MCF 10A (cell line): ENCODE data around the gene TMEM232. TPM values are rescaled to one million over a fixed set of nuclear protein-coding genes. Genes with fewer than 3 reads are reported as not detected.

Source experiments
- BruUV-seq: library from RNA; stranded (reverse); fragments of 400-500 nt; replicated peaks from 2 replicates; lab custom pipeline; 2021; lab: Mats Ljungman, UMichigan
- CTCF ChIA-PET: fragments of 300-600 bp; sonication (Branson Sonifier 250); formaldehyde crosslinking; extraction: SDS; loops from one replicate; lab custom pipeline; 2021; ENCODE audit warnings: antibody characterized with exemption, inconsistent platforms; lab: Yijun Ruan, JAX
- POLR2A ChIA-PET: fragments of 300-600, 350-650 bp; sonication (Branson Sonifier 250); formaldehyde crosslinking; extraction: SDS; loops from one replicate; lab custom pipeline; 2020; ENCODE audit warnings: antibody characterized with exemption, inconsistent platforms; lab: Yijun Ruan, JAX
- DNase-seq: peaks from one replicate; pipeline ENCODE4 v3.0.0-alpha.2; 2018; ENCODE audit not compliant: unreplicated experiment
- H3K27ac Mint-ChIP-seq: one replicate; pipeline ENCODE4 v1.8.0; 2022; ENCODE audit warnings: mild to moderate bottlenecking, low read depth, mixed read lengths; ENCODE audit not compliant: unreplicated experiment
- H3K27me3 Mint-ChIP-seq: one replicate; pipeline ENCODE4 v1.8.0; 2022; ENCODE audit warnings: mixed read lengths; ENCODE audit not compliant: insufficient read depth, unreplicated experiment
- H3K36me3 Mint-ChIP-seq: one replicate; pipeline ENCODE4 v1.8.0; 2022; ENCODE audit warnings: mild to moderate bottlenecking, moderate library complexity, mixed read lengths; ENCODE audit not compliant: insufficient read depth, unreplicated experiment
- H3K4me1 Mint-ChIP-seq: one replicate; pipeline ENCODE4 v1.8.0; 2022; ENCODE audit warnings: mixed read lengths; ENCODE audit not compliant: insufficient read depth, unreplicated experiment
- H3K4me3 Mint-ChIP-seq: one replicate; pipeline ENCODE4 v1.8.0; 2022; ENCODE audit warnings: mild to moderate bottlenecking, moderate library complexity, mixed read lengths; ENCODE audit not compliant: unreplicated experiment
- H3K9me3 Mint-ChIP-seq: one replicate; pipeline ENCODE4 v1.8.0; 2022; ENCODE audit warnings: mixed read lengths; ENCODE audit not compliant: unreplicated experiment
- intact Hi-C: fragments of 100-400 bp; cut with micrococcal nuclease; formaldehyde crosslinking; loops from 2 replicates; pipeline ENCODE4 v1.14.1; 2022
- total RNA-seq: library from RNA; stranded (reverse); gene quantifications from 2 replicates; pipeline ENCODE4 v1.2.3, GENCODE V29; 2022
- TF ChIP-seq, protein P1 (sequence below): fragments of 200-600 bp; IDR thresholded peaks from one replicate; pipeline ENCODE4 v1.8.0; 2022; ENCODE audit warnings: antibody characterized with exemption, mild to moderate bottlenecking; ENCODE audit not compliant: unreplicated experiment

The TMEM232 gene
- total RNA-seq, 1 experiment from 2014 or later, result 2.8 TPM

GRCh38 chr5:110431603-110432002, 294.9 kb downstream of the TMEM232 start:
- CTCF ChIA-PET, result interaction anchor here (0.6 to 1.6 kb wide), 3 partner anchors 10 to 528 kb away, joined by 3 to 5 read pairs (median 4); no protein-coding TSS in a partner anchor
- no peak for DNase-seq
- POLR2A ChIA-PET, result no interaction called here
- H3K4me3 Mint-ChIP-seq, result no peak overlapping the region
- BruUV-seq, result no TSS peak
- no peaks in the 10 kb centered on the region for H3K36me3 Mint-ChIP-seq
- H3K4me1 Mint-ChIP-seq, result no peaks in the 10 kb centered on the region
- H3K27me3 Mint-ChIP-seq, result peaks cover 20% of the 10 kb centered on the region
- H3K9me3 Mint-ChIP-seq, result peaks cover 12% of the 10 kb centered on the region
- TF ChIP-seq, protein P1, sequence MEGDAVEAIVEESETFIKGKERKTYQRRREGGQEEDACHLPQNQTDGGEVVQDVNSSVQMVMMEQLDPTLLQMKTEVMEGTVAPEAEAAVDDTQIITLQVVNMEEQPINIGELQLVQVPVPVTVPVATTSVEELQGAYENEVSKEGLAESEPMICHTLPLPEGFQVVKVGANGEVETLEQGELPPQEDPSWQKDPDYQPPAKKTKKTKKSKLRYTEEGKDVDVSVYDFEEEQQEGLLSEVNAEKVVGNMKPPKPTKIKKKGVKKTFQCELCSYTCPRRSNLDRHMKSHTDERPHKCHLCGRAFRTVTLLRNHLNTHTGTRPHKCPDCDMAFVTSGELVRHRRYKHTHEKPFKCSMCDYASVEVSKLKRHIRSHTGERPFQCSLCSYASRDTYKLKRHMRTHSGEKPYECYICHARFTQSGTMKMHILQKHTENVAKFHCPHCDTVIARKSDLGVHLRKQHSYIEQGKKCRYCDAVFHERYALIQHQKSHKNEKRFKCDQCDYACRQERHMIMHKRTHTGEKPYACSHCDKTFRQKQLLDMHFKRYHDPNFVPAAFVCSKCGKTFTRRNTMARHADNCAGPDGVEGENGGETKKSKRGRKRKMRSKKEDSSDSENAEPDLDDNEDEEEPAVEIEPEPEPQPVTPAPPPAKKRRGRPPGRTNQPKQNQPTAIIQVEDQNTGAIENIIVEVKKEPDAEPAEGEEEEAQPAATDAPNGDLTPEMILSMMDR, result no peak
- H3K27ac Mint-ChIP-seq, result no peak overlapping the region
- intact Hi-C loops, result no loop called here

GRCh38 chr5:110414360-110414759, 312.1 kb downstream of the TMEM232 start:
- Mint-ChIP-seq H3K9me3 (no peaks in the 10 kb centered on the region), H3K27ac (no peak overlapping the region), H3K27me3 (no peaks in the 10 kb centered on the region), H3K36me3 (no peaks in the 10 kb centered on the region), H3K4me1 (no peaks in the 10 kb centered on the region), H3K4me3 (no peak overlapping the region)
- peak; percentile 21 for DNase-seq
- intact Hi-C loops, result loop anchor here (10.0 kb wide), 1 partner anchor 720 kb away; no protein-coding TSS in a partner anchor
- ChIA-PET CTCF (interaction anchor here (0.5 to 1.6 kb wide), 8 partner anchors 9 to 1893 kb away, joined by 3 to 9 read pairs (median 4); no protein-coding TSS in a partner anchor), POLR2A (interaction anchor here (0.6 to 1.1 kb wide), 2 partner anchors 10 to 13 kb away, joined by 3 read pairs; no protein-coding TSS in a partner anchor)
- TF ChIP-seq, protein P1, result peak; percentile 21
- no TSS peak for BruUV-seq

DNA sequence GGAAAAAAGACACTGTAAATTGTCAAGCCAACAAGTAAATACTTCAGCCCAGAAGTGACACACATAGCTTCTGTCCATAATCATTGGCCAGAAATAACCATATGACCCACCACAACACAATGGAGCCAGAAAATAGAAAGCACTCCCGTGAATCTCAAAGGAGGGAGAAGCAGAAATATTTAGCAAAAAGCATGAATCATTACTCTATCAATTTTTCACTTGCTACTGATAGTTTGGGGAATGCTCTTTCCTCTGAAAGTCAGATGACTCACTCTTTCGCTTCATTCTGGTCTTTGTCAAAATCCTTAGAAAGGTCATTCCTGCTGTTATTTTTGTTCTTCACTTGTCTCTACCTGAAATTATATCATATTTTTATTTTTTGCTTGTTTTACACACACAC, 312.6 kb downstream of the TMEM232 start:
- Mint-ChIP-seq H3K4me1 (no peaks in the 10 kb centered on the region), H3K4me3 (no peak overlapping the region), H3K36me3 (no peaks in the 10 kb centered on the region), H3K9me3 (no peaks in the 10 kb centered on the region), H3K27ac (no peak overlapping the region), H3K27me3 (no peaks in the 10 kb centered on the region)
- POLR2A ChIA-PET, result interaction anchor here (0.6 to 1.1 kb wide), 2 partner anchors 10 to 13 kb away, joined by 3 read pairs; no protein-coding TSS in a partner anchor
- intact Hi-C loops, result loop anchor here (10.0 kb wide), 1 partner anchor 719 kb away; no protein-coding TSS in a partner anchor
- CTCF ChIA-PET, result interaction anchor here (0.9 to 1.6 kb wide), 5 partner anchors 10 to 1780 kb away, joined by 3 to 9 read pairs (median 4); no protein-coding TSS in a partner anchor
- TF ChIP-seq, protein P1, result no peak
- DNase-seq, result no peak
- no TSS peak for BruUV-seq

DNA sequence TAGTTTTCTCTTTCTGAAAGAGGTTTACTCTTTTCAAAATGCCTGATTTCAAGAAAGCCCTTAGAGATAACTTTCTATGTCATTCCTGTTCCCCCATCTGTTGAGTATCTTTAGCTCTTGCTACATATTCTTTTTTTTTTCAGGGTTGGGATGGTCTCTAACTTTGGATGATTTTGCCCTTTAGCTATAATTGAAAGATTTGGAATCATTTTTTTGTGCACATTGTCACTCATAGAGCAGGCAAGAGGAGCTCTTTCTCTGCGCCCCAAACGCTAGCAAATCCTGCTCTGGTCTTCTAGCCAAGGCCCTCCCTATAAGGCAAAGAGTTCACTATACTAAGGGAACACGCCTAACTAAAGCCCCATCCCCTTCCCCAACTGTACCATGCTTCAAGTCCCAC, 316.9 kb downstream of the TMEM232 start:
- Mint-ChIP-seq H3K36me3 (no peaks in the 10 kb centered on the region), H3K4me3 (no peak overlapping the region), H3K27ac (no peak overlapping the region), H3K9me3 (no peaks in the 10 kb centered on the region), H3K27me3 (no peaks in the 10 kb centered on the region), H3K4me1 (no peaks in the 10 kb centered on the region)
- POLR2A ChIA-PET, result interaction anchor here (0.6 to 1.0 kb wide), 2 partner anchors 12 to 15 kb away, joined by 3 to 5 read pairs; no protein-coding TSS in a partner anchor
- no peak for DNase-seq
- CTCF ChIA-PET, result interaction anchor here (0.6 to 1.3 kb wide), 3 partner anchors 8 to 813 kb away, joined by 3 to 6 read pairs (median 3); no protein-coding TSS in a partner anchor
- no TSS peak for BruUV-seq
- intact Hi-C loops, result no loop called here
- TF ChIP-seq, protein P1, result no peak
